Skeletal muscle tissue (tissue), 4 donors: ENCODE results near the gene CDH8. TPM values are rescaled to one million over a fixed set of nuclear protein-coding genes. Genes with fewer than 3 reads are reported as not detected.
A peak's percentile ranks its signal among the peaks of the same experiment; 100 is the strongest.

ENCODE experiments used
- H3K27ac ChIP-seq: one replicate; pipeline ENCODE4 v1.7.0; 2013; ENCODE audit warnings: mild to moderate bottlenecking, low read depth, low read length, inconsistent platforms
- H3K27me3 ChIP-seq, 3 donors: one replicate each; pipeline ENCODE4 v1.7.0; 2013; ENCODE audit warnings: low read length in 3 of 3; ENCODE audit not compliant: control insufficient read depth in 3 of 3, insufficient read depth in 3 of 3
- H3K36me3 ChIP-seq, 3 donors: one replicate each; pipeline ENCODE4 v1.7.0; 2013; ENCODE audit warnings: low read length in 3 of 3; ENCODE audit not compliant: control insufficient read depth in 3 of 3, insufficient read depth in 3 of 3
- H3K4me1 ChIP-seq, 3 donors: one replicate each; pipeline ENCODE4 v1.7.0; 2013; ENCODE audit warnings: low read length in 3 of 3, mild to moderate bottlenecking in 3 of 3; ENCODE audit not compliant: control insufficient read depth in 3 of 3, insufficient read depth in 3 of 3
- H3K4me3 ChIP-seq, 3 donors: one replicate each; pipeline ENCODE4 v1.7.0; 2013; ENCODE audit warnings: low read length in 3 of 3
- H3K9ac ChIP-seq, 3 donors: one replicate each; pipeline ENCODE4 v1.7.0; 2013; ENCODE audit warnings: low read length in 3 of 3, mild to moderate bottlenecking in 3 of 3, moderate library complexity in 2 of 3, low read depth in 1 of 3
- H3K9me3 ChIP-seq, 3 donors: one replicate each; pipeline ENCODE4 v1.7.0; 2013; ENCODE audit warnings: low read length in 3 of 3; ENCODE audit not compliant: control insufficient read depth in 3 of 3
- total RNA-seq: library from RNA; depleted of rRNA; stranded (reverse); fragments of >200 nt; gene quantifications from one replicate; pipeline ENCODE4 v1.2.3, GENCODE V29; 2014
- donor health status: Osteomylitis.

The CDH8 gene
- total RNA-seq, 1 donor from 2014 or later = 1.0 TPM

DNA sequence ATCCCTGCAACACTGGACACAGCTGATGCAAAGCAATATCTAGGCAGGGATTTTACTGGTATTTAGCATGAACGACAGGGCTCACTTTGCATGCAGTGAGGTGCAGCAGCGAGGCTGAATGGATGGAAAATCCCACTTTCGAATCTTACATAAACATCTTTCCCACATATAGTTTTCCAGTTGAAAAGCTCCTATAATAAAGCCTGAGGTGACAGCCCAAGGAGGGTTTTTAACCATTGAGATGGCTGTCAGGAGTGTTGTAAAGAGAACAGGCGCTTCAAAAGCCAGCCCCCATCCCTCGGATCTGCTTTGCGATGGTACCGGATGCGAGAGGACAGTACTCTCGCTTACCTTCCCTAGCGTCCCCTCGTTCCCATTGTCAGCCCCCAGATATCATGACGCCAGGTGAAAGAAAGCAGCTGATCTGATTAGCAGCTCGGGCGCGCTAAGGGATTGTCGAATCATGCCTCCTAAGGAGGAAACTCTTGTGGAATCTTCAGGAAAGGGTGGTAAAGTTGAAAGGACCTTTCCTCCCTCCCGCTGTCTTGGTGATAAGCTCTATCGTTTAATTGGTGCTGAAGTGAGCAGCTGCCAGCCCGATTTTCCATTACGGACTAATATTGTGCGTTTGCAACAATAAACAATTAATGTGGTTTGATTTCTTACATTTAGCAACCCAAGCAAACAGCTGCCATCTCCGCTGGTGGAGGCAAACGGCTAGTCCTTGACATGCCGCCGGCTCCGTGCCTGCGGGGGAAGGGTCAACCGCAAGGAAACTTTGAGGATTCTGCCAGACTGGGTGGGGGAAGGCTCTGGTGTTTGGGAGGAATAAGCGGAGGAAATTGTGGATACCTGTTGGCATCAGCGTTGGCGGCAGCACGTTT, 1.8 kb downstream of the CDH8 start:
- no peak overlapping the region for H3K27ac ChIP-seq
- H3K4me3 ChIP-seq = peak overlapping the region; percentile 40 to 52 (median 49)
- H3K9ac ChIP-seq = peak overlapping the region in 1 of 3 donors; percentile 21
- H3K4me1 ChIP-seq = peaks cover 0 to 4% (median 4%) of the 10 kb centered on the region in 3 donors
- no peaks in the 10 kb centered on the region for H3K36me3 ChIP-seq
- H3K9me3 ChIP-seq = no peaks in the 10 kb centered on the region
- peaks cover 29% of the 10 kb centered on the region in 3 donors for H3K27me3 ChIP-seq

DNA sequence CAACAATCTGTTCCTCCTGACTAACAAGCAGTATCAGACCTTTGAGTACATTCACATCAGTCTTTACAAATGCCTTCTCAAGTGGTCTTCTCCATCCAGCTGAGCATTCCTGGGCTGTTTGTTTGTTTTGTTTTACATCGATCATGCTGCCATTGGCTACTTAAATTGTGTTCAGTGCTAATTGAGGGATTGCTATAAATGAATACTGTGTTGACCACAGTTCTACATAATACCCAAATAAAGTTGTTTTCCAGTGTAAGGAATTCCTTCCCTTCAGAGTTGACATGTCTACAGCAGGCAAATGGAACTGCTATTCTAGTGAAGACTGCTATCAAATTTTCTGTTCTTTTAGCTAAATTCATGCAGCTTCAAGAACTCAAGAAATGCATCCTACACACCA, 3.2 kb downstream of the CDH8 start:
- Histone ChIP-seq H3K4me3 (no peak overlapping the region), H3K27ac (no peak overlapping the region), H3K27me3 (peaks cover 29% of the 10 kb centered on the region in 3 donors), H3K9me3 (no peaks in the 10 kb centered on the region), H3K9ac (no peak overlapping the region), H3K4me1 (peaks cover 0 to 4% (median 4%) of the 10 kb centered on the region in 3 donors), H3K36me3 (no peaks in the 10 kb centered on the region)

DNA sequence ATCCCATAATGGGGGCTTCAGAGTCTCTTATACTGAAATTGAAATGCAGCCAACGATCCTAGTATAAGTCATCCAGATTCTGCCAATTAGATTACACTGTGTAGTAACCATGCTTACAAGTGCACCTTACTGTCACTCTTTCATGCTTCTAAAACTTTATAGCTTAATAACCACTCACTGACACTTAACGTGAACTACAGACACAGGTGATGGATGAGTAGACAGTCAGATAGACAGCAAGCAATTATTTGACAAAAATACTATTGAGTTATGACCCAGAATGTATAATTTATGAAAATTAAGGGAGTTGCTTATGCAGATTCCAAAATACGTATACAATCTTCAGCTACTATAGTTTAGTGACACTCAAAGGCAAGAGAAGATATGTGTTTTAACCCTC, 6.3 kb downstream of the CDH8 start:
- no peak overlapping the region for H3K27ac ChIP-seq
- H3K4me1 ChIP-seq = peaks cover 0 to 3% (median 0%) of the 10 kb centered on the region in 3 donors
- no peak overlapping the region for H3K4me3 ChIP-seq
- peaks cover 7 to 10% (median 9%) of the 10 kb centered on the region in 3 donors for H3K27me3 ChIP-seq
- H3K9ac ChIP-seq = no peak overlapping the region
- no peaks in the 10 kb centered on the region for H3K36me3 ChIP-seq
- H3K9me3 ChIP-seq = no peaks in the 10 kb centered on the region

DNA sequence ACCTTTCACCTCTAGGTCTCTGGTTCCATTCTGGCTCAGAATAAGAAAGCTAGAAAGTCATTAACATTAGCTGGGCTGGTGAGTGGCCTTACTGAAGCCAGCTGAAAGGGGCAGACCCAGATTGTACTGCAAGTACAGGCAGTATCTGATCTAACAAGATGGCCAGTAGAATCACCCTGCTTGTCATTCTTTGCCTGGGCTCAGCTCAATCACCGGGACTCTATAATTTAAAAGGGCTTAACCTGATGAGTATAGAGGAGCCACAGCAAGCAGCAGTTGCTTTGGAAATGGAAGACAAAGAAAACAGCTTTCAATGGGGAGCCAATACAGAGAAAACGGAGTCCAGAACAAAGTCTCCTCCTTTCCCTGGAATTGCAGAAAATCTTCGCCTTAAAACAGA, 13.6 kb downstream of the CDH8 start:
- no peaks in the 10 kb centered on the region for H3K27me3 ChIP-seq
- no peaks in the 10 kb centered on the region for H3K4me1 ChIP-seq
- no peak overlapping the region for H3K9ac ChIP-seq
- no peak overlapping the region for H3K27ac ChIP-seq
- H3K4me3 ChIP-seq = no peak overlapping the region
- H3K36me3 ChIP-seq = no peaks in the 10 kb centered on the region
- H3K9me3 ChIP-seq = no peaks in the 10 kb centered on the region

DNA sequence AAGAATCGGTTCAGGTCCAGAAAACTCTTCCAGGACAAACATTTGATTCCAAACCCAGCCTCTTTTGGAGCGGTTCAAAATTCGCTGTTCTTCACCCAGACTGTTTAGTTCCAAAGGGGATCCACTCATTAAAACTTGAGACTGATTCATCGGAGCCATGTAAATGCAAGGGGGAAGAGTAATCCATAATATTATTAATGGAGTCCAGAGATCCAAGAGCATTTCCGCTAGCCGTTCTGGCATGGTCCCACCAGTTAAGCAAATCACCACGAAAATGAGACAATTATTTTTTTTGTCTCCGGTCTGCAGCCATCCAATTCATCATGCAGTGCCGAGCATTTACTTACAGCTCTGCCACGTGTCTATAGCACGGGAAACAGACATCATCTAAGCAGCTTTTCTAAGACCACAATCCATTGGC, 15.1 kb downstream of the CDH8 start:
- no peak overlapping the region for H3K27ac ChIP-seq
- H3K9ac ChIP-seq = no peak overlapping the region
- no peaks in the 10 kb centered on the region for H3K36me3 ChIP-seq
- H3K4me3 ChIP-seq = no peak overlapping the region
- no peaks in the 10 kb centered on the region for H3K9me3 ChIP-seq
- H3K27me3 ChIP-seq = no peaks in the 10 kb centered on the region
- no peaks in the 10 kb centered on the region for H3K4me1 ChIP-seq

DNA sequence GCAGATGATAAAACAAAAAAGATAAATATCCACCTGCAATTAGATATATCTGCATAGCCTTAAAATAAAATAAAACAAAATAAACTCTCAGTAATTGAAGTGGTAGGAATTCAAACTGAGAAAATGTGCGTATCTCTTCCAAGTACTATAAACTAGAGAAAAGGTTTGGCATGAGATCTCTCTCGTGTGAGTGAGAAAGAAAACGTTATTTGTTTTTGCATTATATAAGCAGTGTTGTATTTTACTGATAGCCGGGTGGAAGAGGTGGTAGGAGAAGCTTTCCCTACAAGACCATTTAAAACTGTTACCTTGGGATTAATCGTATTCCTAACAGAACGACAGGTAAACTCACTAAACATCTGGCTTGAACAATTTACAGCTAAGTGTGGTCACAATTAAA, 15.6 kb downstream of the CDH8 start:
- Histone ChIP-seq H3K4me1 (no peaks in the 10 kb centered on the region), H3K36me3 (no peaks in the 10 kb centered on the region), H3K9me3 (no peaks in the 10 kb centered on the region), H3K27ac (no peak overlapping the region), H3K4me3 (no peak overlapping the region), H3K9ac (no peak overlapping the region), H3K27me3 (no peaks in the 10 kb centered on the region)

DNA sequence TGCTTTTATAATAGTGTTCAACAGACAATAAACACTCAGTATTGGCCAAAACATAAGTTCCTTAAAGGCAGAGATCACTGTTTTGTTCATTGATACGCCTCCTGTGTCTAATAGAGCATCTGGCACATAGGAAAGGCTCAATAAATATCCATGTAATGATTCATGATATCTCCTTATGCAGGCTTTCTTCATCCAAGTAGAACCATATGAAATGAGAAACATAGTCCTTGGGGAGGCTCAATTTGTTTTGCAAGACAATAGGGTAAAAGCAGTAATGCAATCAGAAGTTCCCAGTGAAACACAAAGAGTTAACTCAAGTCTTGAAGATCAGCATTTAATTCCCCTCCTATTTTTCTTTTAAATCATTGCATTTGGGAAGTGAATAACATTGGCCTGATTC, 16.4 kb downstream of the CDH8 start:
- Histone ChIP-seq H3K27ac (no peak overlapping the region), H3K9ac (no peak overlapping the region)

DNA sequence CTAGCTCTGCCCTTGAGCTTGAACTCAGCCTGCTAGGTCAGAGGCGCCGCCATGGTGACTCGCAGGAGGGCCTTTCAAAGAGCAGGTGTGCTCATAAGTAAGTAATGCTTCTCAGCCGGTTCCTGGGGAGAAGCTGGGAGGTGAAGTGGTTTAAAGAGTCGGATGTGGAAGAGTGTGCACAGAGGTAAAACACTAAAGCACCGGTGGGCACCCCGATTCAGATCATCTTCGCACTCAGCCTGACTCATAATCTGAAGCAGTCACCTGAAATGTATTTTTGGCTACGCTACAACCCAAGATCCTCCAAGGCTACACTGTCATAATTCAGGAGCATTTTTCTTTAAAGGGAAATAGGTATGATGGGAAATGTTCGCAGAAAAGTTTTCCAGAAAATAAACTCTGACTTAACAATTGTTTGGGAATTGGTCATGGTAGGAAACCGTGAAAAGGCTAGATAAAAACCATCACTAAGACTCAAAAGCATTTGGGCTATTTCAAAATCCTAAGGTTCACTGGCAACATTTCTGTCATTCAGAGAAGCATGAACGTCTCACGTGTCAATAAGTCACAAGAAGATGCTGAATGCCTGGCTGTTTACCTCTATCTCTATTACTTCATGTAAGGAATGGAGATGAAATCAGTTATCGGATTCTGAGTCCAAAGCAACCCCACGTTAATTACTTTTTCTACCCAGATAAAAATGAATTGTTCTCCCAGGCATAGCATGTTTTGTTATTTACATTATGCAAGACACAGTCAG, 17.8 kb downstream of the CDH8 start:
- no peaks in the 10 kb centered on the region for H3K27me3 ChIP-seq
- H3K9me3 ChIP-seq = no peaks in the 10 kb centered on the region
- H3K36me3 ChIP-seq = no peaks in the 10 kb centered on the region
- H3K4me1 ChIP-seq = no peaks in the 10 kb centered on the region
- no peak overlapping the region for H3K4me3 ChIP-seq
- no peak overlapping the region for H3K27ac ChIP-seq
- no peak overlapping the region for H3K9ac ChIP-seq

More for the DNA sequence above, 16.4 kb downstream of the CDH8 start:
- Histone ChIP-seq H3K27me3 (no peaks in the 10 kb centered on the region), H3K9me3 (no peaks in the 10 kb centered on the region), H3K4me1 (no peaks in the 10 kb centered on the region), H3K4me3 (no peak overlapping the region), H3K36me3 (no peaks in the 10 kb centered on the region)

DNA sequence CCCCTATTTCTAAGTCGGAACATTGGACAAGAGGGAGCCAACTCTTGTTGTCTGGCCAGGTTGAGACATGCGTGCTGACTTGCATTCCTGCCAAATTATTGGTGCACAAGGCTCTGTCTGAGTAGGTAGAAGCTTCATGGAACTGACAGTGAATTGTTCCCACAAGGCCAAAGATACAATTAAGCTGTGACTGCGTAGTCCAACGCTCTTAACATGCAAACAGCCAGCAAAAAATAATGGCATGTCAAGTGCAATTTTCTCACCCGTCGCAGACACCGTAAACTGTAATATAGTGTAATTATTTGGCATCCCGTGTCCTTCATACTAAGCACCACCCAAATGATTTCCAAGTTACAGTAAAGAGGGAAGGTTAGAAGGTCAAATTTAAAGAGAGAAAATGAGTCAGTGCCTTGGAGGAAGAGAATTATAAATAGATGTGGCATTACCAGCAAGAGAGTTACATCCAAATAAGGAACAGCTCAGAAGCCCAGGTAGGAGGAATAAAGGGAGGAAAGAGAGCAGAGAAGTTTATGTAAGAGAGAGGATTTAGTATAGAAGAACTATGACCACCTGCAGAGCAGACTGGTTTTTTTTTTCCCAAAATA, 21.8 kb downstream of the CDH8 start:
- Histone ChIP-seq H3K4me3 (no peak overlapping the region), H3K27ac (no peak overlapping the region), H3K9ac (no peak overlapping the region), H3K27me3 (no peaks in the 10 kb centered on the region), H3K9me3 (no peaks in the 10 kb centered on the region), H3K36me3 (no peaks in the 10 kb centered on the region), H3K4me1 (no peaks in the 10 kb centered on the region)

DNA sequence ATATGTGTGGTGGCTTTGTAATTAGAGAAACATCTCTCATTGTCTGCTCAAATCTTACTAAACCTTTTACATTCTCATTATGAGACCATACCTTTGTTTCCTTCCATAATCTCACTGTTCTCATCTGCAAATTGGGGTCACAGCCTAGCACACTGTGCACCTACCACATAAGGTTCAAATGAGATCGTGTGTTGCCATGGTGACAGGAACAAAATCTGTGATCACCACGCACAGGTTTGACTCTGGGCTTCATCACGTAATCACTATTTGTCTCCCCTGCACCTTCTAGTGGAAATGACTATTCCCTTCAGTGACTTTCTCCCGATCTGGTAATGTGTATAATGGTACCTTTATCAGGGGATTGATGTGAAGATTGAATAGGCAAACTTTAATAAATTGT, 26.1 kb downstream of the CDH8 start:
- Histone ChIP-seq H3K9me3 (no peaks in the 10 kb centered on the region), H3K4me1 (no peaks in the 10 kb centered on the region), H3K27me3 (no peaks in the 10 kb centered on the region), H3K27ac (no peak overlapping the region), H3K36me3 (no peaks in the 10 kb centered on the region), H3K4me3 (no peak overlapping the region), H3K9ac (no peak overlapping the region)
